Nephron progenitor cell (in vitro differentiated cells): ENCODE results near the gene SRSF3.

Experiments used
- DNase-seq: peaks from one replicate; pipeline ENCODE4 v3.0.0; 2021
- H3K27ac Mint-ChIP-seq: 2 replicates; pipeline ENCODE4 v1.8.0; 2021; ENCODE audit warnings: mild to moderate bottlenecking, moderate library complexity, mixed read lengths
- H3K27me3 Mint-ChIP-seq: 2 replicates; pipeline ENCODE4 v1.8.0; 2021; ENCODE audit warnings: mild to moderate bottlenecking, low read depth, mixed read lengths; ENCODE audit not compliant: poor library complexity
- H3K36me3 Mint-ChIP-seq: 2 replicates; pipeline ENCODE4 v1.8.0; 2021; ENCODE audit warnings: low read depth, mixed read lengths
- H3K4me1 Mint-ChIP-seq: 2 replicates; pipeline ENCODE4 v1.8.0; 2021; ENCODE audit warnings: mixed read lengths
- H3K4me3 Mint-ChIP-seq: 2 replicates; pipeline ENCODE4 v1.8.0; 2021; ENCODE audit warnings: mild to moderate bottlenecking, moderate library complexity, mixed read lengths
- H3K9me3 Mint-ChIP-seq: 2 replicates; pipeline ENCODE4 v1.8.0; 2021; ENCODE audit warnings: mild to moderate bottlenecking, moderate library complexity, mixed read lengths
- CTCF ChIP-seq: fragments of 200-600 bp; sonication (generic); IDR thresholded peaks from 2 replicates; pipeline ENCODE4 v1.5.0; 2021; ENCODE audit warnings: antibody characterized with exemption

Gene SRSF3

DNA sequence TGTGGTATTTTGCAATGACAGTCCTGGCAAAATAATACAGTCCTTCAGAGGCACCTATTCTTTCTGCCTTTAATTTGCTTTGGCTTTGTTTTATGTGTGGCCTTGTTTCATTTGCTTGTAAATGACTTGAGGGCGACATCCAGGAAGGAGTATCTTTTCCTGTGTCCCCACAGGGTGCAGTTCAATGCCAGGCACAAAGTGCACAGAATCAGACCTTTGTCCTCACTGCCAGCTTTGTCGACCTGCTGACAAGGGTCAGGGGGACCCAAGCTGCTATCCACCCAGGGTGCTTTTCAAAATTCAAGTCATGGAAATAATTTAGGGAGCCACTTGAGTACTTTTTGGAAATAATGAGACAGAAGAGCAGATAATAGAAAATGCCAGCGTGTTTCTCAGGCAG, 47.4 kb downstream of the SRSF3 start:
- no peaks in the 10 kb centered on the region for H3K9me3 Mint-ChIP-seq
- H3K4me1 Mint-ChIP-seq: peaks cover 63% of the 10 kb centered on the region
- DNase-seq: no peak
- H3K27me3 Mint-ChIP-seq: peaks cover 3% of the 10 kb centered on the region
- H3K36me3 Mint-ChIP-seq: no peaks in the 10 kb centered on the region
- no peak overlapping the region for H3K4me3 Mint-ChIP-seq
- TF ChIP-seq CTCF: no peak
- H3K27ac Mint-ChIP-seq: no peak overlapping the region

- peaks cover 3% of the 10 kb centered on the region for H3K27me3 Mint-ChIP-seq
- no peak overlapping the region for H3K27ac Mint-ChIP-seq
- H3K4me3 Mint-ChIP-seq: no peak overlapping the region
- H3K4me1 Mint-ChIP-seq: peaks cover 52% of the 10 kb centered on the region
- TF ChIP-seq CTCF: no peak
- no peaks in the 10 kb centered on the region for H3K36me3 Mint-ChIP-seq
- no peaks in the 10 kb centered on the region for H3K9me3 Mint-ChIP-seq
- DNase-seq: no peak
These were observed 49.0 kb downstream of the SRSF3 start for GRCh38 chr6:36642913-36643817.

GRCh38 chr6:36643977-36644376, 49.8 kb downstream of the SRSF3 start:
- DNase-seq: no peak
- no peak for TF ChIP-seq CTCF
- Mint-ChIP-seq H3K27ac (no peak overlapping the region), H3K9me3 (no peaks in the 10 kb centered on the region), H3K4me3 (no peak overlapping the region), H3K4me1 (peaks cover 47% of the 10 kb centered on the region), H3K27me3 (peaks cover 3% of the 10 kb centered on the region), H3K36me3 (no peaks in the 10 kb centered on the region)

DNA sequence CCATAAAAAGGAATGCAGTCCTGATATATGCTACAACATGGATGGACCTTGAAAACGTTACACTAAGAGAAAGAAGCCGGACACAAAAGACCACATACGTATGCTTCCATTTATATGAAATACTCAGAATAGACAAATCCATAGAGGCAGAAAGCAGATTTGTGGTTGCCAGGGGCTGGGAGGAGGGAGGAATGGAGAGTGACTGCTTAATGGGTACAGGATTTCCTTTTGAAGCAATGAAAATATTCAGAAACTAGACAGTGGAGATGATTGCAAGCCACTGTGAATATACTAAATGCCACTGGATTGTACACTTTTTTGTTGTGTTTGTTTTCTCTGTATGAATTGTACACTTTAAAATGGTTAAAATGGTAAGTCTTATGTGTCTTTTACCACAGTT, 54.9 kb downstream of the SRSF3 start:
- Mint-ChIP-seq H3K27ac (no peak overlapping the region), H3K9me3 (no peaks in the 10 kb centered on the region), H3K36me3 (no peaks in the 10 kb centered on the region), H3K27me3 (peaks cover 6% of the 10 kb centered on the region), H3K4me1 (peaks cover 55% of the 10 kb centered on the region), H3K4me3 (no peak overlapping the region)
- DNase-seq: no peak
- no peak for TF ChIP-seq CTCF

- DNase-seq: no peak
- no peaks in the 10 kb centered on the region for H3K9me3 Mint-ChIP-seq
- H3K4me1 Mint-ChIP-seq: peaks cover 49% of the 10 kb centered on the region
- TF ChIP-seq CTCF: no peak
- no peak overlapping the region for H3K4me3 Mint-ChIP-seq
- H3K27me3 Mint-ChIP-seq: peaks cover 6% of the 10 kb centered on the region
- no peak overlapping the region for H3K27ac Mint-ChIP-seq
- H3K36me3 Mint-ChIP-seq: no peaks in the 10 kb centered on the region
These were observed 55.7 kb downstream of the SRSF3 start for GRCh38 chr6:36649701-36650484.
